ENCODE data around the gene KDM1A. TPM values are rescaled to one million over a fixed set of nuclear protein-coding genes. Genes with fewer than 3 reads are reported as not detected.

Gene KDM1A
- total RNA-seq, 1 donor from 2014 or later, result 89.9 TPM

DNA sequence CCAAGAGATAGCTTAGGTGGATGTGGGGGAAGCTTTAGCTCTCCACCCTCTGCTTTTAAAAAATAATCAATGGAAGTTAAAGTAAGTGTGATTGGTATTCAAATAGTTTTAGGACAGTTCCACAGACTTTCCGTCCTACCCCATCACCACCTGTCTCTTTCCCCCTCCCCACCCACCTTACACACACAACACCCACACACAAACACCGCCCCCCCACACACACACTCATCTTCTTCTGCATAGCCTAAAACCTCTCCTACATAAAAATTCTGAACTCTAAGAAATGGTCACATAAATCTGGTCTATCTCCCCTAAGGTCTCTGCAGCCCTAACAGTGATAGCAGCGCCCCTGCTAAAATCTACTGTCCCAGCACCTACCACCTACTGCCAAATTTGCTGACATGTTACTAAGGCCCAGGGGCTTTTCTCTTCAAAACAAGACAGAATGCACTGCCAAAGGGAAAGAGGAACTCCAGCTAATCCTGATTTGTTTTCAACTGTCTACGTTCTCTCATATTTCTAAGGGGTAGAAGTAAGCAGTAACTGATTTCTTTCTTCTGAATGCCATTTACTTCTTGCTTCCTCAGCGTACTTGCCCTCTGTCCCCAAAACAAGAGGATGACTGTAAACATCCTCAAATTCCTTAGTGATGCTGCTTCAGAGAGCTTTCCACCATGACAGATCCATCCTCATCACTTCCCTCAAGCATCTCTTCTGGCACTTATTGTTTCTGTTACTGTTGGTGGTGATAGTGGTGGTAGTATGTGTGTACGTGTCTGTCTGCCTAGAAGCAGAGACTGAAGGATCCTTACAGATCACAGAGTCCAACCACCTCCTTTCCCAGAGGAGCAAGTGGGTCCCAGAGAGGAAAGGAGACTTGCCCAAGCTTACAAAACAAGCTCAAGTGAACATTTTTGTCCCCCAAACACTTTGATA is 92.6 kb downstream of the KDM1A start:
- no peak for DNase-seq (ENCODE audit: low spot score)
- Mint-ChIP-seq H3K4me1 (ENCODE audit: low read depth) (peaks cover 63% of the 10 kb centered on the region), H3K36me3 (ENCODE audit: low read depth) (peaks cover 9% of the 10 kb centered on the region), H3K9me3 (ENCODE audit: low read depth) (no peaks in the 10 kb centered on the region), H3K27ac (ENCODE audit: unreplicated experiment) (peak overlapping the region; percentile 64), H3K4me3 (ENCODE audit: unreplicated experiment) (no peak overlapping the region), H3K27me3 (ENCODE audit: low read depth) (no peaks in the 10 kb centered on the region)
- TF ChIP-seq, protein P1, sequence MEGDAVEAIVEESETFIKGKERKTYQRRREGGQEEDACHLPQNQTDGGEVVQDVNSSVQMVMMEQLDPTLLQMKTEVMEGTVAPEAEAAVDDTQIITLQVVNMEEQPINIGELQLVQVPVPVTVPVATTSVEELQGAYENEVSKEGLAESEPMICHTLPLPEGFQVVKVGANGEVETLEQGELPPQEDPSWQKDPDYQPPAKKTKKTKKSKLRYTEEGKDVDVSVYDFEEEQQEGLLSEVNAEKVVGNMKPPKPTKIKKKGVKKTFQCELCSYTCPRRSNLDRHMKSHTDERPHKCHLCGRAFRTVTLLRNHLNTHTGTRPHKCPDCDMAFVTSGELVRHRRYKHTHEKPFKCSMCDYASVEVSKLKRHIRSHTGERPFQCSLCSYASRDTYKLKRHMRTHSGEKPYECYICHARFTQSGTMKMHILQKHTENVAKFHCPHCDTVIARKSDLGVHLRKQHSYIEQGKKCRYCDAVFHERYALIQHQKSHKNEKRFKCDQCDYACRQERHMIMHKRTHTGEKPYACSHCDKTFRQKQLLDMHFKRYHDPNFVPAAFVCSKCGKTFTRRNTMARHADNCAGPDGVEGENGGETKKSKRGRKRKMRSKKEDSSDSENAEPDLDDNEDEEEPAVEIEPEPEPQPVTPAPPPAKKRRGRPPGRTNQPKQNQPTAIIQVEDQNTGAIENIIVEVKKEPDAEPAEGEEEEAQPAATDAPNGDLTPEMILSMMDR (IDR thresholded peaks at IDR 0.05), result no peak

GRCh38 chr1:23114424-23115079 is 95.3 kb downstream of the KDM1A start:
- TF ChIP-seq, protein P1 (IDR thresholded peaks at IDR 0.05), result no peak
- peaks cover 71% of the 10 kb centered on the region for H3K4me1 Mint-ChIP-seq (ENCODE audit: low read depth)
- DNase-seq (ENCODE audit: low spot score), result no peak
- no peaks in the 10 kb centered on the region for H3K36me3 Mint-ChIP-seq (ENCODE audit: low read depth)
- peak overlapping the region; percentile 14 for H3K4me3 Mint-ChIP-seq (ENCODE audit: unreplicated experiment)
- no peaks in the 10 kb centered on the region for H3K9me3 Mint-ChIP-seq (ENCODE audit: low read depth)
- no peaks in the 10 kb centered on the region for H3K27me3 Mint-ChIP-seq (ENCODE audit: low read depth)
- peak overlapping the region; percentile 85 for H3K27ac Mint-ChIP-seq (ENCODE audit: unreplicated experiment)

DNA sequence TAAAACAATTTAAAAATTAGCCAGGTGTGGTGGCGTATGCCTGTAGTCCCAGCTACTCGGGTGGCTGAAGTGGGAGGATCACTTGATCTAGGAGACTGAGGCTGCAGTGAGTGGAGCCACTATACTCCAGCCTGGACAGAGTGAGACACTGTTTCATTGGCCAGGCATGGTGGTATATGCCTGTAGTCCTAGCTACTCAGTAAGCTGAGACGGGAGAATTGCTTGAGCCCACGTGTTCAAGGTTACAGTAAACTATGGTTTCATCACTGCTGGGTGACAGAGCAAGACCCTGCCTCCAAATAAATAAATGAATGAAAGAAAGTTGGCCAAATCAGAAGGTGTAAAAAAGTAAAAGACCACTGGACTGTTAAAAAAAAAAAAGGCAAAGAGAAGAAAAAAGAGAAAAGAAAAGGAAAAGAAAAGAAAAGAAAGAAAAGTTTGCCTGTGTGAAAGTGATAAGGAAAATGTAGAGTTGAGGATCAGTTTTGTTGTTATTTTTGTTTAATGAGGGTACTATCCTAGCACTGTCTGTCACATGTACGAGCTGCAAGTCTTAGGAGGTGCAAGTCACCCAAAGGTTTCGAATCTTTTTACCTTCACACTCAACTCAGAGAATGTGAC is 97.1 kb downstream of the KDM1A start:
- H3K27ac Mint-ChIP-seq (ENCODE audit: unreplicated experiment), result peak overlapping the region; percentile 78

DNA sequence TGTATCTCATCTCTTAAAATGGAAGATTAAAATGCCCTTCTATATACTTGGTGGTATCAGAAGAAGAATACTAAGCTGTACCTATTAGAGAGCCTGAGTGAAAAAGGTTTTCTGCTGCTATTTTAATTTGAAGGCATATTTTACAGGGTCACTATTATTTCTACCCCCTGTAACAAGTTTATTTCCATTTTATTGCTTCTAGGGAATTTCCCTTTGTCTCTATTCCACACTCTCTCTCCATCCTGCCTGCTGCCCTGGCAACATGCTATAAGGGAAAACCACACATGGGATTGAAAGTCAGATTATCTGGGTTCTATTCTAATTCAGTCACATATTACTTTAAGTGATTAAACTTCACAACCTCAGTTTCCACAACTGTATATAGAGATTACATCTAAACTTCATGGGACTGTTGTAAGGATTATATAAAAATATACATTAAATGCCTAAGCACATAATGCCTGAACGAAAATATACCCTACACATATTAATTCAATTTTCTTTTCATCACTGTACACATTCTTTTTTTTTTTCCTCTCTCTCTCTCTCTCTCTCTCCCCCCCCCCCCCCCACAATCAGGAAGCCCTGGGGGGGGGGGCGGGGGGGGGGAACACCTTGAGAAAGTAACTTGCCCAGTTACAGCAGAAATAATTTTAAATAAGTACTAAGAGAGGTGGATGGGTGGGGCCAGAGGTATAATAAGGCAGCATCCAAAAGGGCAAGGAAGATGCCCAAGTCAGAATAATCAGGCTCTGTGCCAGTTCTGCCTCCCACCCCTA is 97.8 kb downstream of the KDM1A start:
- Mint-ChIP-seq H3K4me1 (ENCODE audit: low read depth) (peaks cover 69% of the 10 kb centered on the region), H3K36me3 (ENCODE audit: low read depth) (no peaks in the 10 kb centered on the region), H3K27me3 (ENCODE audit: low read depth) (no peaks in the 10 kb centered on the region), H3K27ac (ENCODE audit: unreplicated experiment) (peak overlapping the region; percentile 65), H3K9me3 (ENCODE audit: low read depth) (no peaks in the 10 kb centered on the region), H3K4me3 (ENCODE audit: unreplicated experiment) (no peak overlapping the region)
- TF ChIP-seq, protein P1 (IDR thresholded peaks at IDR 0.05), result no peak
- DNase-seq (ENCODE audit: low spot score), result no peak

More for the DNA sequence above, 97.1 kb downstream of the KDM1A start:
- H3K4me3 Mint-ChIP-seq (ENCODE audit: unreplicated experiment), result no peak overlapping the region
- H3K9me3 Mint-ChIP-seq (ENCODE audit: low read depth), result no peaks in the 10 kb centered on the region
- H3K4me1 Mint-ChIP-seq (ENCODE audit: low read depth), result peaks cover 72% of the 10 kb centered on the region
- H3K27me3 Mint-ChIP-seq (ENCODE audit: low read depth), result no peaks in the 10 kb centered on the region
- TF ChIP-seq, protein P1 (IDR thresholded peaks at IDR 0.05), result no peak
- H3K36me3 Mint-ChIP-seq (ENCODE audit: low read depth), result no peaks in the 10 kb centered on the region
- no peak for DNase-seq (ENCODE audit: low spot score)
